ENCODE results near the gene OGFR. TPM values are rescaled to one million over a fixed set of nuclear protein-coding genes. Genes with fewer than 3 reads are reported as not detected.

Gene OGFR
- total and polyA plus RNA-seq, 7 donors, result 11.6 to 21.6 (median 19.2) TPM

- no peak for ATAC-seq
- Histone ChIP-seq H3K27me3 (ENCODE audit: insufficient read depth in 3 of 3, low read length in 2 of 3) (peaks cover 0 to 25% (median 3%) of the 10 kb centered on the region in 3 donors), H3K4me1 (no peaks in the 10 kb centered on the region), H3K9me3 (no peaks in the 10 kb centered on the region), H3K36me3 (ENCODE audit: insufficient read depth in 1 of 2, low read depth in 1 of 2) (peaks cover 0 to 6% of the 10 kb centered on the region in 2 donors), H3K27ac (no peak overlapping the region), H3K4me3 (no peak overlapping the region)
- intact Hi-C loops (cut with DNase I), result no loop called here
- WGBS, 3 donors, result 83 to 90% (median 89%) methylated on average over 7 to 8 of the region's 8 CpGs
- TF ChIP-seq CTCF (IDR thresholded peaks at IDR 0.05), result no peak
- no peak for DNase-seq
Measured at GRCh38 chr20:62839261-62839660, 34.6 kb downstream of the OGFR start.

DNA sequence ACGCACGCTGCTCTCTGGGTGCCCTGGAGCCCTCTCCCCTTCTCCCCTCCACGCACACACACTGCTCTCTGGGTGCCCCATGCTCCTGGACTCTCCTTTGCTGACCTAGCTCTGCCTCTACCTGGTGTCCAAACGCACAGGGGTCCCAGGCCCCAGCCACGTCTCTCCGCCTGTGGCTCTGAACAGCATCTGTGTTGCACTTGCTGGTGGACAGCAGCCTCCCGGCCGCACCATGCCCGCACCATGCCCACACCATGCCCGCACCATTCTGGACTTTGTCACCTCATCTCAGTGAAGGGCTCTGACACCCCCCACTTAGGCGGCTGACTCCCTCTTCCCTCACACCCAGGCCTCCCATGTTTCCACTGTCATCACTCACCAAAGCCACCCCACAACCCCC, 35.2 kb downstream of the OGFR start:
- WGBS, 3 donors, result 84 to 89% (median 87%) methylated on average over 11 of the region's 11 CpGs

DNA sequence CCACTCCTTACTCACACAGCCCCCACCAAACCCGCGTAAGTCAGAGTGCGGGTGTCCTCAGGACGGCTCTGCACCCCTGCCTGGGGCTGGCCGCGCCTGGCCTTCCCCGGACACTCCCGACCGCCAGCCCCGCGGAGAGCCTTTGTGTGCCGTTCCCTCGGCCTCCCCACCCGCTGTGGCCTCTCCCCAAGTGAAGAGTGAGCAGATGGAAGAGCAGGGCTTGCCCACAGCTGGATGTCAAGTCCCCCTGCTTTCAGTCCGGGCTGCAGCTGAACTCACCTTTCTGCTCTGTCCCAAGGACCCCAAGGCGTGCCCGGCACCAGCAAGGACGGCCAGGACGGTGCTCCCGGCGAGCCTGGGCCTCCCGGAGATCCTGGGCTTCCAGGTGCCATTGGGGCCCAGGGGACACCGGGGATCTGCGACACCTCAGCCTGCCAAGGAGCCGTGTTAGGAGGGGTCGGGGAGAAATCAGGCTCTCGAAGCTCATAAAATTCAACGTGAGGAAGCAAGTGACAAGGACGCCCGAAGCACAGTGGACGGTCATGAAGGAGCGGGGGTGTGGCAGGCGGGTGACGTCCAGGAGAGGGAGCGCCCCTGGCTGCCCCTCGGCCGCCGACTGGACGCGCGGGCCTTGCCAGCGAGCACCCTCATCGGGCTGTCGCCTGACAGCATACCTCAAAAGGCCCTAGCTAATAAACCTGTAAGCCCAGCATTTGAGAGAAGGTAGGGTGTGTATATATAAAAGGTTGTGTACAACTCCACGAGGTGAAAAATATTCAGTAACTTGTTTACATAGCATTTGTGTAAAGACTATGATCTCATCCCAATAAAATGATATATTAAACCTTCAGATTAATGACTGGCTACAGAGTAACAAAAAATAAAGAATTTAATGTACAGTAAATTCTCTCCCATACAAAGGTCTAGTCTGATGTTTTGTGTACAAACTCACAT, 35.9 kb downstream of the OGFR start:
- Histone ChIP-seq H3K4me3 (no peak overlapping the region), H3K36me3 (ENCODE audit: insufficient read depth in 1 of 2, low read depth in 1 of 2) (peaks cover 0 to 9% of the 10 kb centered on the region in 2 donors), H3K4me1 (no peaks in the 10 kb centered on the region), H3K27ac (no peak overlapping the region), H3K9me3 (no peaks in the 10 kb centered on the region), H3K27me3 (ENCODE audit: insufficient read depth in 3 of 3, low read length in 2 of 3) (peaks cover 0 to 17% (median 3%) of the 10 kb centered on the region in 3 donors)
- DNase-seq, result no peak
- ATAC-seq, result no peak
- WGBS, 3 donors, result 67 to 75% (median 69%) methylated on average over 44 to 45 of the region's 45 CpGs
- TF ChIP-seq CTCF (IDR thresholded peaks at IDR 0.05), result no peak
- intact Hi-C loops (cut with DNase I), result no loop called here

More for the DNA sequence above, 35.2 kb downstream of the OGFR start:
- Histone ChIP-seq H3K27ac (no peak overlapping the region), H3K9me3 (no peaks in the 10 kb centered on the region), H3K4me1 (no peaks in the 10 kb centered on the region), H3K4me3 (no peak overlapping the region), H3K27me3 (ENCODE audit: insufficient read depth in 3 of 3, low read length in 2 of 3) (peaks cover 0 to 24% (median 3%) of the 10 kb centered on the region in 3 donors), H3K36me3 (ENCODE audit: insufficient read depth in 1 of 2, low read depth in 1 of 2) (peaks cover 0 to 6% of the 10 kb centered on the region in 2 donors)
- intact Hi-C loops (cut with DNase I), result no loop called here
- DNase-seq, result no peak
- no peak for ATAC-seq
- TF ChIP-seq CTCF (IDR thresholded peaks at IDR 0.05), result no peak

DNA sequence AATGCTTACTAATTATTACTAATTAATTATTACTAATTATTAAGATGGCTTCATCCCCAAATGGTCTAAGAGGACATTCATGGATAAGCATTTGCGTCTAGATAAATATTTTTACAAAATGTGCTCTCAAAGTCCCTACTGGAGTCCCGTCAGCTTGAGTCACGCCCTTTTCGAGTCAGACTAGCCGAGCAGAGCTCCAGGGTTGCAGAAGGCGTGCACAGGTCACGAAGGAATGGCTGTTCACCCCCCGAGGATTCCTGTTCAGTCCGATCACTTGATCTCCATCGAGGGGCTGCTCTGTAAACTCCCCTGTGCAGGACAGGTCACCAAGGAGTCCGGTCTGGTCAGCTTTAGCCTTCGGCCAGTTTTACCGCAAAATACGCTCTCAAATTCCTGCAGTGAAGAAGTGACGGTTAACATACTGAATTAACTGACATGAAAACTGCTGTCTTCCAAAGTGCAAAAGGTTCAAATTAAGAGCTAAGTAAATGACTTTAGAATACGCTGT, 37.1 kb downstream of the OGFR start:
- Histone ChIP-seq H3K4me1 (no peaks in the 10 kb centered on the region), H3K27ac (no peak overlapping the region), H3K27me3 (ENCODE audit: insufficient read depth in 3 of 3, low read length in 2 of 3) (peaks cover 0 to 9% (median 3%) of the 10 kb centered on the region in 3 donors), H3K9me3 (no peaks in the 10 kb centered on the region), H3K4me3 (no peak overlapping the region), H3K36me3 (ENCODE audit: insufficient read depth in 1 of 2, low read depth in 1 of 2) (peaks cover 0 to 13% of the 10 kb centered on the region in 2 donors)
- WGBS, 3 donors, result 75 to 84% (median 84%) methylated on average over 16 of the region's 16 CpGs
- no peak for DNase-seq
- no peak for TF ChIP-seq CTCF (IDR thresholded peaks at IDR 0.05)
- intact Hi-C loops (cut with DNase I), result no loop called here
- no peak for ATAC-seq
